SIG-M5 treated with dmso at 0.1 percent for 504 hours (cell line): ENCODE measurements around the gene PBX3.

ENCODE experiments used
- DNase-seq: peaks from one replicate; lab custom pipeline; 2025; ENCODE audit not compliant: unreplicated experiment; lab: John Stamatoyannopoulos, UW

PBX3 gene

GRCh38 chr9:125897481-125897880 lies 150.3 kb downstream of the PBX3 start:
- no peak for DNase-seq

- no peak for DNase-seq
These were observed 155.0 kb downstream of the PBX3 start for GRCh38 chr9:125902214-125902613.

- DNase-seq, result no peak
These were observed 155.8 kb downstream of the PBX3 start for GRCh38 chr9:125902831-125903512.

GRCh38 chr9:125904155-125904851 lies 157.1 kb downstream of the PBX3 start:
- DNase-seq, result peak; percentile 43

- no peak for DNase-seq
These were observed 159.0 kb downstream of the PBX3 start for GRCh38 chr9:125906144-125906543.

GRCh38 chr9:125906893-125907292 lies 159.7 kb downstream of the PBX3 start:
- DNase-seq, result peak; percentile 12

GRCh38 chr9:125908136-125908535 lies 161.0 kb downstream of the PBX3 start:
- DNase-seq, result no peak

- no peak for DNase-seq
These were observed 161.8 kb downstream of the PBX3 start for GRCh38 chr9:125908966-125909365.

GRCh38 chr9:125909459-125909858 lies 162.3 kb downstream of the PBX3 start:
- DNase-seq, result no peak

GRCh38 chr9:125910286-125910685 lies 163.1 kb downstream of the PBX3 start:
- no peak for DNase-seq

GRCh38 chr9:125911861-125912644 lies 164.9 kb downstream of the PBX3 start:
- no peak for DNase-seq

GRCh38 chr9:125912667-125913066 lies 165.5 kb downstream of the PBX3 start:
- no peak for DNase-seq

GRCh38 chr9:125913551-125913950 lies 166.4 kb downstream of the PBX3 start:
- no peak for DNase-seq

- DNase-seq, result no peak
These were observed 167.2 kb downstream of the PBX3 start for GRCh38 chr9:125914411-125914810.

- no peak for DNase-seq
These were observed 168.4 kb downstream of the PBX3 start for GRCh38 chr9:125915606-125916005.

GRCh38 chr9:125919565-125919964 lies 172.4 kb downstream of the PBX3 start:
- DNase-seq, result no peak

- DNase-seq, result no peak
These were observed 173.2 kb downstream of the PBX3 start for GRCh38 chr9:125920402-125920801.

GRCh38 chr9:125922854-125923253 lies 175.7 kb downstream of the PBX3 start:
- no peak for DNase-seq

- DNase-seq, result no peak
These were observed 177.2 kb downstream of the PBX3 start for GRCh38 chr9:125924351-125924750.

GRCh38 chr9:125926936-125927335 lies 179.8 kb downstream of the PBX3 start:
- no peak for DNase-seq

- DNase-seq, result no peak
These were observed 182.7 kb downstream of the PBX3 start for GRCh38 chr9:125929846-125930245.

- no peak for DNase-seq
These were observed 184.0 kb downstream of the PBX3 start for GRCh38 chr9:125931211-125931610.
